Gastrocnemius medialis (tissue), 4 donors: ENCODE data around the gene ACAA2. TPM values are rescaled to one million over a fixed set of nuclear protein-coding genes. Genes with fewer than 3 reads are reported as not detected.

Experiments used
- ATAC-seq, 2 donors: fragments of 150-250 bp; one replicate each; pipeline ENCODE4 v1.9.1; 2016
- DNase-seq, 2 donors: peaks; one replicate each; pipeline ENCODE4 v3.0.0-alpha.2; 2019
- H3K27ac ChIP-seq, 4 donors: fragments of 200-600 bp; sonication (generic); 1 replicate in 1 of 4; 2 replicates in 3 of 4; pipeline ENCODE4 v1.5.1; 2016 to 2018; ENCODE audit warnings: mild to moderate bottlenecking in 2 of 4, moderate library complexity in 1 of 4
- H3K27me3 ChIP-seq, 3 donors: fragments of 200-600 bp; sonication (generic) in 2 of 3; 1 replicate in 1 of 3; 2 replicates in 2 of 3; pipeline versions ENCODE4 v1.5.1 to v1.6.0; 2016 to 2019; ENCODE audit warnings: mild to moderate bottlenecking in 1 of 3, moderate library complexity in 1 of 3
- H3K36me3 ChIP-seq, 2 donors: fragments of 200-600 bp; sonication (generic) in 1 of 2; one replicate each; pipeline ENCODE4 v1.5.1; 2017 to 2018
- H3K4me1 ChIP-seq, 2 donors: fragments of 200-600 bp; sonication (generic) in 1 of 2; one replicate each; pipeline ENCODE4 v1.5.1; 2016 to 2017; ENCODE audit warnings: mild to moderate bottlenecking in 2 of 2
- H3K4me3 ChIP-seq, 4 donors: fragments of 200-600 bp; sonication (generic) in 3 of 4; 1 replicate in 1 of 4; 2 replicates in 3 of 4; pipeline ENCODE4 v1.5.1; 2016 to 2019; ENCODE audit warnings: mild to moderate bottlenecking in 2 of 4
- H3K9me3 ChIP-seq, 3 donors: fragments of 200-600 bp; sonication (generic) in 2 of 3; 1 replicate in 1 of 3; 2 replicates in 2 of 3; pipeline ENCODE4 v1.5.1; 2016 to 2019
- POLR2A ChIP-seq, 2 donors: fragments of 450-650 bp; IDR thresholded peaks; one replicate each; pipeline ENCODE4 v1.6.1; 2017; ENCODE audit warnings: antibody characterized with exemption in 2 of 2, mild to moderate bottlenecking in 2 of 2, moderate library complexity in 2 of 2
- in situ Hi-C, 4 donors: fragments of 200-750 bp; cut with MboI; loops; one replicate each; pipeline versions ENCODE4 v1.15.0 to v1.8.0; 2017; ENCODE audit warnings: low sequenced_read_pairs in 4 of 4
- intact Hi-C: fragments of 100-400 bp; cut with DNase I; formaldehyde crosslinking; loops from one replicate; pipeline ENCODE4 v1.15.1; 2023; ENCODE audit warnings: low total_unique reads
- total RNA-seq, 4 donors: library from RNA; depleted of rRNA; stranded (reverse); fragments of >200 nt; gene quantifications; one replicate each; pipeline versions ENCODE4 v1.1.0 to v1.2.3, GENCODE V29; 2016
- TF ChIP-seq, protein P1 (sequence below), 5 experiments: fragments of 450-650 bp in 3 of 5; fragments of 200-600 bp in 2 of 5; sonication (generic) in 2 of 5; IDR thresholded peaks in 4 of 5; conservative IDR thresholded peaks in 1 of 5; 1 replicate in 4 of 5; 2 replicates in 1 of 5; pipeline ENCODE4 v1.5.1; 2016 to 2019; ENCODE audit warnings: antibody characterized with exemption in 5 of 5, mild to moderate bottlenecking in 3 of 5, moderate library complexity in 3 of 5

The ACAA2 gene
- total RNA-seq, 4 donors from 2014 or later: 73.7 to 95.7 (median 79.6) TPM

DNA sequence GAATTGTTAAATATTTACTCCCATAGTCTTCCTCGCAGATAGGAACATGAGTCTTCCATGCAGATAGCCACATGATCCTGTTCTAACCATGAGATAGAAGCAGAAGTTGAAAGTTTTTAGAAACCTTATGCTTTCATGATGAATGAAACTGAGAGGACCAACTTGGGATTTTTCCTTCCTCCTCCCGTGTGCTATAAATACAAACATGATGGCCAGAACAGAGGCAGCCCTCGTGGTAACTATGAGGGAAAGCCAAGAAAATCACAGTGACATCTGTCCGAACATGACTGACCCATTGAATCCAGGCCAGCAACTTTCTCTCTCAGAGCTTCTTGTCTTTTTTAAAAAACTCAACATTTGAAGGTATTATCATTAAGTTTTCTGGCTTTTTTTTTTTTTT lies 78.5 kb downstream of the ACAA2 start:
- DNase-seq: no peak
- in situ Hi-C loops: no loop called here
- TF ChIP-seq, protein P1, sequence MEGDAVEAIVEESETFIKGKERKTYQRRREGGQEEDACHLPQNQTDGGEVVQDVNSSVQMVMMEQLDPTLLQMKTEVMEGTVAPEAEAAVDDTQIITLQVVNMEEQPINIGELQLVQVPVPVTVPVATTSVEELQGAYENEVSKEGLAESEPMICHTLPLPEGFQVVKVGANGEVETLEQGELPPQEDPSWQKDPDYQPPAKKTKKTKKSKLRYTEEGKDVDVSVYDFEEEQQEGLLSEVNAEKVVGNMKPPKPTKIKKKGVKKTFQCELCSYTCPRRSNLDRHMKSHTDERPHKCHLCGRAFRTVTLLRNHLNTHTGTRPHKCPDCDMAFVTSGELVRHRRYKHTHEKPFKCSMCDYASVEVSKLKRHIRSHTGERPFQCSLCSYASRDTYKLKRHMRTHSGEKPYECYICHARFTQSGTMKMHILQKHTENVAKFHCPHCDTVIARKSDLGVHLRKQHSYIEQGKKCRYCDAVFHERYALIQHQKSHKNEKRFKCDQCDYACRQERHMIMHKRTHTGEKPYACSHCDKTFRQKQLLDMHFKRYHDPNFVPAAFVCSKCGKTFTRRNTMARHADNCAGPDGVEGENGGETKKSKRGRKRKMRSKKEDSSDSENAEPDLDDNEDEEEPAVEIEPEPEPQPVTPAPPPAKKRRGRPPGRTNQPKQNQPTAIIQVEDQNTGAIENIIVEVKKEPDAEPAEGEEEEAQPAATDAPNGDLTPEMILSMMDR (IDR thresholded peaks at IDR 0.05 in 4 of 5, conservative IDR thresholded peaks at IDR 0.05 in 1 of 5): no peak
- TF ChIP-seq POLR2A (IDR thresholded peaks at IDR 0.05): no peak
- no peak for ATAC-seq
- intact Hi-C loops: no loop called here
- Histone ChIP-seq H3K27ac (no peak overlapping the region), H3K4me3 (no peak overlapping the region), H3K36me3 (no peaks in the 10 kb centered on the region), H3K9me3 (no peaks in the 10 kb centered on the region), H3K4me1 (peaks cover 0 to 3% of the 10 kb centered on the region in 2 donors), H3K27me3 (peaks cover 0 to 3% (median 0%) of the 10 kb centered on the region in 3 donors)

DNA sequence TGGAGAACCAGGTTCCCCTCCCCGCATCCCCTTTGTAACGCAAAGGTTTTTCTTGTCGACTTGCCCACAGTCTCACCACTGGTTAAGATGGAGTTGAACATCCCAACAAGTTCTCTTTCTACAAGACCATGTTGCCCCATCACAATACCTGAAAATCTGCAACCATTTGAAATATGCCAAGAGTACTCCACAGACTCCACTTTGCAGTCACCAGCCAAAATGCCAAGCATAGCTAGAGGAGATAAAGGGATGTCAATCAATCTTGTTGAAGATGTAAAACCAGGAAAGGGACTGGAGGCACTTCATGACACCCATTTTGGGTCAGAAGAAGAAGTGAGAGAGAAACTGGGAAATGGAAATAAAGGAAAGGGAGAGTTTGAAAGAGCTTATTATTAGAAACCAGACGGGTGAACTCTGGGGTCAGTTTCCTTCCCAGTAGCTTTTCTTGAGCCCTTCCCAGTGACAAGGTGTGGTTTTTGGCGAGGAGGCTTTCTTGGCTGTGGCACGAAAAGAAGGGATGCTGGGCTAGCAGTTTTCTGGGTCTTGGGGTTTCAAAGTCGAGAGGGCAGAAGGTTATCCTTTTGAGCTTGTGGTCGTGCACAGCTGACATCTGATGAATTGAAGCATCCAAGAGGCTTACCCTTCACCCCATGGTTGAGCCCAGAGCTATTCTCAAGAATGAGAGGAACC lies 79.3 kb downstream of the ACAA2 start:
- DNase-seq (no peak), ATAC-seq (no peak)
- TF ChIP-seq, protein P1 (IDR thresholded peaks at IDR 0.05 in 4 of 5, conservative IDR thresholded peaks at IDR 0.05 in 1 of 5): no peak
- TF ChIP-seq POLR2A (IDR thresholded peaks at IDR 0.05): no peak
- H3K4me1 ChIP-seq: peaks cover 0 to 3% of the 10 kb centered on the region in 2 donors
- H3K9me3 ChIP-seq: no peaks in the 10 kb centered on the region
- H3K4me3 ChIP-seq: no peak overlapping the region
- peaks cover 0 to 3% (median 0%) of the 10 kb centered on the region in 3 donors for H3K27me3 ChIP-seq
- in situ Hi-C loops: no loop called here
- intact Hi-C loops: no loop called here
- no peaks in the 10 kb centered on the region for H3K36me3 ChIP-seq
- no peak overlapping the region for H3K27ac ChIP-seq

DNA sequence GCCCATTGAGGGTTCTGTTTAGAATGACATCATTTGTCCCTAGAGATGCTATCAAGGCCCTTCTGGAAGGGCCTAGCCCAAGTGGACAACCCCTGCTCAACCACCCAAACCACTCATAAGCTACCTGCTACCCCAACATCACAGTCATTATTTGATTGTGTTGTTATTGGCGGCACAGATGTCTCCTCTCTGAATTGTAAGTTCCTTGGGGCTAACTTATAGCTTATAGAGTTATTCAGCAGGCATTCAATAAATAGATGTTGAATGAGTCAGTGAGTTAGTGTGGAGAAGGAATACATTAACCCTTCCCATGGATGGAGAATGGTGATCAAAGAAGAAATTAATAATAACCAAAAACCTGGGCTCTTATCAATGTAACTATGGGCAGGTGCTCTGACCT lies 80.0 kb downstream of the ACAA2 start:
- Histone ChIP-seq H3K27me3 (peaks cover 0 to 3% (median 0%) of the 10 kb centered on the region in 3 donors), H3K4me3 (no peak overlapping the region), H3K27ac (no peak overlapping the region), H3K36me3 (no peaks in the 10 kb centered on the region), H3K4me1 (peaks cover 0 to 3% of the 10 kb centered on the region in 2 donors), H3K9me3 (no peaks in the 10 kb centered on the region)
- no peak for DNase-seq
- intact Hi-C loops: no loop called here
- TF ChIP-seq POLR2A (IDR thresholded peaks at IDR 0.05): no peak
- TF ChIP-seq, protein P1 (IDR thresholded peaks at IDR 0.05 in 4 of 5, conservative IDR thresholded peaks at IDR 0.05 in 1 of 5): no peak
- in situ Hi-C loops: no loop called here
- ATAC-seq: no peak
